GM12873 (cell line): ENCODE results near the gene CKM.

ENCODE experiments used
- CTCF ChIP-seq: IDR thresholded peaks from 2 replicates; pipeline ENCODE4 v1.5.1; 2012; ENCODE audit warnings: low read depth, mild to moderate bottlenecking, moderate library complexity, low read length, control low read depth; ENCODE audit not compliant: insufficient read depth; ENCODE audit errors: missing control alignments

CKM gene

GRCh38 chr19:45304141-45304926, 18.3 kb downstream of the CKM start:
- no peak for TF ChIP-seq CTCF

GRCh38 chr19:45303269-45304060, 19.2 kb downstream of the CKM start:
- no peak for TF ChIP-seq CTCF

DNA sequence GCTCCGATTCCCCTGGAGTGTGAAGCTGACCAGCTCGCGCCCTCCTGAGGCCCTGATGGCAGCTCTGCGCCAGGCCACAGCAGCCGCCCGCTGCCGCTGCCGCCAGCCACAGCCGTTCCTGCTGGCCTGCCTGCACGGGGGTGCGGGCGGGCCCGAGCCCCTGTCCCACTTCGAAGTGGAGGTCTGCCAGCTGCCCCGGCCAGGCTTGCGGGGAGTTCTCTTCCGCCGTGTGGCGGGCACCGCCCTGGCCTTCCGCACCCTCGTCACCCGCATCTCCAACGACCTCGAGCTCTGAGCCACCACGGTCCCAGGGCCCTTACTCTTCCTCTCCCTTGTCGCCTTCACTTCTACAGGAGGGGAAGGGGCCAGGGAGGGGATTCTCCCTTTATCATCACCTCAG, 20.3 kb downstream of the CKM start:
- TF ChIP-seq CTCF, result no peak

GRCh38 chr19:45299719-45300118, 23.0 kb downstream of the CKM start:
- no peak for TF ChIP-seq CTCF

DNA sequence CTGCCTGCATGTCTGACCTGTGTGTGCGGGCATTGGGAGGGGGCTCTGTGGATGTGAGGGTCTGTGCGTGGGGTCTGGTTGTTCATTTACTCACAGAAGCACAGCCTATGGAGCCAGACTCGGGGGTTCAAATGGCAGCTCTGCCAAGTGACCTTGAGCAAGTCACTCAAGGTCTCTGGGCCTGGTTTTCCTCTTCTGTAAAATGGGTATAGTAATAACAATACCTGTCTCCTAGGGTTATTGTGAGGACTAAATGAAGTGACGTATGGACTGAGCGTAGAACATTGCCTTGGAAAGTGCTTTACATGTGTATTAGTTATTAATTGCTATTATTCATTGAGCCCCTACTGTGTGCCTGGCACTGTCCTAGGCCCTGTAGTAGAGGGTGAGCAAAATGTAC, 24.4 kb downstream of the CKM start:
- TF ChIP-seq CTCF, result no peak

DNA sequence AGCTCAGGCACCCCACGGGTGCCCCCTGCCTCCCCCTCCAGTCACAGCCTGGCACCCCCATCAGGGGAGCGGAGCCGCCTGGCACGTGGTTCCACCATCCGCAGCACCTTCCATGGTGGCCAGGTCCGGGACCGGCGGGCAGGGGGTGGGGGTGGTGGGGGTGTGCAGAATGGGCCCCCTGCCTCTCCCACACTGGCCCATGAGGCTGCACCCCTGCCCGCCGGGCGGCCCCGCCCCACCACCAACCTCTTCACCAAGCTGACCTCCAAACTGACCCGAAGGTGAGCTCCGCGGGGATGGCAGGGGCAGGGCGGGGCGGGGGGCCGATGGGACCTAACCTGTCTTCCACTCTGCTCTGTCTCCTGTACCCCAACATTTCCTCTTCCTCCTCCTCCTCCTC, 25.0 kb downstream of the CKM start:
- no peak for TF ChIP-seq CTCF

GRCh38 chr19:45296355-45296754, 26.3 kb downstream of the CKM start:
- TF ChIP-seq CTCF, result no peak
